HL-60 (cell line): ENCODE measurements around the gene SLC44A4.

Experiments
- DNase-seq, 2 experiments: peaks; one replicate each; pipeline ENCODE4 v3.0.0-alpha.2; 2010 to 2020; ENCODE audit warnings: low read depth in 1 of 2, low spot score in 1 of 2
- H3K27ac ChIP-seq: fragments of 250-450 bp; sonication (Bioruptor Pico); replicated peaks from 2 replicates; pipeline ENCODE4 v1.5.1; 2020; ENCODE audit warnings: mild to moderate bottlenecking, moderate library complexity
- H3K27me3 ChIP-seq: fragments of 250-450 bp; sonication (Bioruptor Pico); 2 replicates; pipeline ENCODE4 v1.5.1; 2021; ENCODE audit warnings: mild to moderate bottlenecking, moderate library complexity; ENCODE audit not compliant: insufficient read depth, poor library complexity, severe bottlenecking
- H3K4me3 ChIP-seq: replicated peaks from 2 replicates; pipeline ENCODE4 v1.5.1; 2011; ENCODE audit warnings: mild to moderate bottlenecking, control low read depth, low read length; ENCODE audit not compliant: insufficient read depth
- CTCF ChIP-seq: IDR thresholded peaks from one replicate; pipeline ENCODE4 v1.5.1; 2011; ENCODE audit warnings: low read length, control low read depth, inconsistent platforms; ENCODE audit not compliant: insufficient read depth
- GABPA ChIP-seq: IDR thresholded peaks from 2 replicates; pipeline ENCODE4 v1.6.1; 2012; ENCODE audit warnings: low read depth
- POLR2AphosphoS5 ChIP-seq: IDR thresholded peaks from 2 replicates; pipeline ENCODE4 v1.6.1; 2012; ENCODE audit warnings: low read depth
- REST ChIP-seq: IDR thresholded peaks from 2 replicates; pipeline ENCODE4 v1.6.1; 2012; ENCODE audit warnings: low read depth; ENCODE audit not compliant: insufficient replicate concordance
- SPI1 ChIP-seq: IDR thresholded peaks from 2 replicates; pipeline ENCODE4 v1.6.1; 2012; ENCODE audit warnings: low read depth, mild to moderate bottlenecking, borderline replicate concordance

The SLC44A4 gene

GRCh38 chr6:31892821-31893220, 14.0 kb upstream of the SLC44A4 start:
- H3K4me3 ChIP-seq, result no peak overlapping the region
- peak in 1 of 2 experiments; percentile 64 for DNase-seq
- peak overlapping the region; percentile 47 for H3K27ac ChIP-seq
- no peak for TF ChIP-seq POLR2AphosphoS5
- no peak for TF ChIP-seq SPI1
- TF ChIP-seq REST, result no peak
- no peak for TF ChIP-seq GABPA
- TF ChIP-seq CTCF, result no peak
- no peaks in the 10 kb centered on the region for H3K27me3 ChIP-seq

- Histone ChIP-seq H3K27ac (no peak overlapping the region), H3K27me3 (no peaks in the 10 kb centered on the region), H3K4me3 (no peak overlapping the region)
- DNase-seq, result no peak
- TF ChIP-seq POLR2AphosphoS5 (no peak), CTCF (no peak), GABPA (no peak), REST (no peak), SPI1 (no peak)
These were observed 10.7 kb upstream of the SLC44A4 start for GRCh38 chr6:31889331-31889972.

GRCh38 chr6:31888276-31889258, 9.8 kb upstream of the SLC44A4 start:
- DNase-seq, result peak in 1 of 2 experiments; percentile 28
- Histone ChIP-seq H3K4me3 (no peak overlapping the region), H3K27me3 (no peaks in the 10 kb centered on the region), H3K27ac (no peak overlapping the region)
- TF ChIP-seq REST (no peak), CTCF (peak; percentile 63), GABPA (no peak), POLR2AphosphoS5 (no peak)
